Mesendoderm (in vitro differentiated cells): ENCODE results near the gene NEDD4L.
A peak's percentile ranks its signal among the peaks of the same experiment; 100 is the strongest.
"Not testable (repeated sequence)": the region's sequence is repeated elsewhere in the genome, so short reads cannot be mapped to it uniquely, and the experiment has no call there.

Experiments
- DNase-seq: peaks from one replicate; pipeline ENCODE4 v3.0.0; 2013
- H2AK5ac ChIP-seq: 2 replicates; pipeline ENCODE4 v1.6.1; 2013; ENCODE audit warnings: low read length, inconsistent platforms
- H2BK120ac ChIP-seq: 2 replicates; pipeline ENCODE4 v1.6.1; 2013; ENCODE audit warnings: low read depth, mild to moderate bottlenecking, low read length, moderate library complexity, mixed read lengths
- H2BK15ac ChIP-seq: replicated peaks from 2 replicates; pipeline ENCODE4 v1.6.1; 2013; ENCODE audit warnings: low read depth, mild to moderate bottlenecking, moderate library complexity
- H2BK5ac ChIP-seq: 2 replicates; pipeline ENCODE4 v1.6.1; 2013; ENCODE audit warnings: low read length, inconsistent platforms
- H3K18ac ChIP-seq: 2 replicates; pipeline ENCODE4 v1.6.1; 2013; ENCODE audit warnings: mild to moderate bottlenecking, low read length, mixed read lengths
- H3K23ac ChIP-seq: one replicate; pipeline ENCODE4 v1.6.1; 2013; ENCODE audit warnings: low read length
- H3K27ac ChIP-seq: 2 replicates; pipeline ENCODE4 v1.5.1; 2013; ENCODE audit warnings: low read depth, mild to moderate bottlenecking, inconsistent platforms, low read length, moderate library complexity
- H3K27me3 ChIP-seq: 2 replicates; pipeline ENCODE4 v1.6.1; 2013; ENCODE audit warnings: low read length, control low read depth, mild to moderate bottlenecking, inconsistent platforms; ENCODE audit not compliant: insufficient read depth, poor library complexity
- H3K36me3 ChIP-seq: 2 replicates; pipeline ENCODE4 v1.6.1; 2013; ENCODE audit warnings: low read length, inconsistent platforms; ENCODE audit not compliant: control insufficient read depth, insufficient read depth
- H3K4ac ChIP-seq: one replicate; pipeline ENCODE4 v1.6.1; 2013; ENCODE audit warnings: low read depth, mild to moderate bottlenecking, low read length, moderate library complexity
- H3K4me1 ChIP-seq: 2 replicates; pipeline ENCODE4 v1.6.1; 2013; ENCODE audit warnings: low read depth, low read length, inconsistent platforms; ENCODE audit not compliant: control insufficient read depth
- H3K4me2 ChIP-seq: 2 replicates; pipeline ENCODE4 v1.6.1; 2013; ENCODE audit warnings: low read length
- H3K4me3 ChIP-seq: 2 replicates; pipeline ENCODE4 v1.5.1; 2013; ENCODE audit warnings: mild to moderate bottlenecking, low read length
- H3K56ac ChIP-seq: one replicate; pipeline ENCODE4 v1.6.1; 2013; ENCODE audit warnings: low read length
- H3K79me1 ChIP-seq: 2 replicates; pipeline ENCODE4 v1.6.1; 2013; ENCODE audit warnings: low read length, inconsistent platforms
- H3K79me2 ChIP-seq: 2 replicates; pipeline ENCODE4 v1.6.1; 2013; ENCODE audit warnings: mild to moderate bottlenecking, low read length; ENCODE audit not compliant: control insufficient read depth, insufficient read depth
- H3K9ac ChIP-seq: 2 replicates; pipeline ENCODE4 v1.6.1; 2013; ENCODE audit warnings: low read length, inconsistent platforms
- H4K5ac ChIP-seq: one replicate; pipeline ENCODE4 v1.6.1; 2013; ENCODE audit warnings: low read length
- H4K8ac ChIP-seq: one replicate; pipeline ENCODE4 v1.6.1; 2013; ENCODE audit warnings: low read depth, mild to moderate bottlenecking, control low read depth, low read length, moderate library complexity
- WGBS: extraction: QIAGEN DNeasy Blood & Tissue Kit; methylation state at CpG from one replicate; pipeline ENCODE4 v1.1.7; 2013; ENCODE audit warnings: low lambda C conversion rate, missing lambda C conversion rate; ENCODE audit not compliant: insufficient coverage; ENCODE audit errors: extremely low coverage; 5-methylcytosine and 5-hydroxymethylcytosine counted together

The NEDD4L gene

DNA sequence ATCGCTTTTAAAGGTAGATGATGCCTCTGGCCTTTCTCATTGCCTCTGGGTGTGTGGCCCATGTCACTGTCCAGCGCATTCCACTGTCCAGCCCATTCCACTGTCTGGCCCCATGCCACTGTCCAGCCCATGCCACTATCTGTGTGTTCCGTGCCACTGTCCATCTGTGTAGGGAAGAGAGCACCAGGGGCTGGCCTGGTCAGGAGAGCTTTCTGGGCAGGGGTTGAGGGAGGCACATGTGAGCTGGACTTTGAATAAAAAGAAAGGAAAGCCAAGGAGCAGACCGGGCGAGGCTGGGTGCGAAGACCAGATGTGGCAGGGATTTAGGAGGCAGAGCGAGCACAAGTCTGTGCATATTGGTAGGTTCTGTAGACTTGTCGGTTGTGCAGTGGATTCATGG is 236.2 kb downstream of the NEDD4L start:
- H3K79me2 ChIP-seq, result peaks cover 7% of the 10 kb centered on the region
- H3K4ac ChIP-seq, result no peak overlapping the region
- no peaks in the 10 kb centered on the region for H3K4me1 ChIP-seq
- H3K27ac ChIP-seq, result no peak overlapping the region
- no peak overlapping the region for H2BK120ac ChIP-seq
- H3K18ac ChIP-seq, result no peak overlapping the region
- H3K4me3 ChIP-seq, result no peak overlapping the region
- H3K9ac ChIP-seq, result no peak overlapping the region
- no peak overlapping the region for H3K4me2 ChIP-seq
- DNase-seq, result no peak
- no CpG with 5 or more reads among the region's 8 CpGs for WGBS
- no peaks in the 10 kb centered on the region for H3K27me3 ChIP-seq
- no peak overlapping the region for H4K8ac ChIP-seq
- peaks cover 8% of the 10 kb centered on the region for H3K79me1 ChIP-seq
- H2BK15ac ChIP-seq, result no peak overlapping the region
- no peak overlapping the region for H4K5ac ChIP-seq
- no peak overlapping the region for H2AK5ac ChIP-seq
- no peaks in the 10 kb centered on the region for H3K36me3 ChIP-seq
- no peak overlapping the region for H2BK5ac ChIP-seq
- no peak overlapping the region for H3K23ac ChIP-seq
- H3K56ac ChIP-seq, result no peak overlapping the region

GRCh38 chr18:58282872-58283271 is 238.8 kb downstream of the NEDD4L start:
- not testable (repeated sequence) for H3K4me3 ChIP-seq, H2AK5ac ChIP-seq, H4K8ac ChIP-seq, H3K27ac ChIP-seq, H3K4ac ChIP-seq, H3K27me3 ChIP-seq, H2BK120ac ChIP-seq, H3K18ac ChIP-seq, H3K79me1 ChIP-seq, H3K9ac ChIP-seq, H2BK15ac ChIP-seq, H3K23ac ChIP-seq, H2BK5ac ChIP-seq, H3K56ac ChIP-seq, DNase-seq, H3K36me3 ChIP-seq, H3K4me1 ChIP-seq, H4K5ac ChIP-seq, H3K79me2 ChIP-seq, H3K4me2 ChIP-seq
- no CpG with 5 or more reads among the region's 11 CpGs for WGBS

DNA sequence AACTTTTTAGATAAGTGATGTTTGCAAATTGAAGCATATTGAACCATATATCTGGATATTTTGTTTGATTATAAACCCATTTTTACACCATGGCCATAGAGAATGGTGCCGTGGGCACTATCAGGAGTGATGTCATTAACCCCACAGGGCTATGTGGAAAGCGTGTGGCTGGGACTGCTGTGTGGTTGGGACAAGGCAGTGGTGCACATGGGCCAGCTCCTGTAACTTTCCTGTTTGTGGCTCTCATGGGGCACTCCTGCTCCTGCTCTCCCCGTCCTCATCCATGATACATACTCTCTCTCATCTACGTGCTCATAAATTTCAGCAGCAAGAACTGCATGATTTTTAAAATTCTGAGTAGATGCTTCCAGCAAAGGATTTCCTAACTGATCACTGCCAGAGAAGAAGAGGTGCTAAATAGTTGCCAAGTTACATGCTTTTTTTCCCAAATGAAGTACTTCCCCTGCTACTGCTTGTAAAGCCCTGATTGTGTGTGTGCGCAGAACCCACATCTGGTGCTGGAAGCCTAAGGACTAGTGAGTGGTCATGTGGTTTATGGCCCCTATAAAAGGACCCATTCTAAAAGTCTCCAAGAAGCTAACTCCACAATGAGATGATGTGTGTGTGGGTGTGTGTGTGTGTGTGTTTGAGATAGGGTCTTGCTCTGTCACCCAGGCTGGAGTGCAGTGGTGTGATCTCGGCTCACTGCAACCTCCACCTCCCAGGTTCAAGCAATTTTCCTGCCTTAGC is 240.8 kb downstream of the NEDD4L start:
- Histone ChIP-seq H3K23ac (no peak overlapping the region), H3K4me3 (no peak overlapping the region), H2AK5ac (no peak overlapping the region), H4K8ac (no peak overlapping the region), H3K79me1 (peaks cover 1% of the 10 kb centered on the region), H2BK5ac (no peak overlapping the region), H3K56ac (no peak overlapping the region), H4K5ac (no peak overlapping the region), H2BK120ac (no peak overlapping the region), H3K9ac (no peak overlapping the region), H3K4me2 (no peak overlapping the region), H2BK15ac (no peak overlapping the region), H3K18ac (no peak overlapping the region), H3K4me1 (peaks cover 4% of the 10 kb centered on the region), H3K36me3 (no peaks in the 10 kb centered on the region), H3K4ac (no peak overlapping the region), H3K27me3 (no peaks in the 10 kb centered on the region), H3K27ac (no peak overlapping the region), H3K79me2 (peaks cover 3% of the 10 kb centered on the region)
- peak; percentile 23 for DNase-seq
- no CpG with 5 or more reads among the region's 6 CpGs for WGBS

- H3K4me3 ChIP-seq, result no peak overlapping the region
- H3K4me1 ChIP-seq, result peaks cover 4% of the 10 kb centered on the region
- no peak overlapping the region for H3K27ac ChIP-seq
- H3K27me3 ChIP-seq, result no peaks in the 10 kb centered on the region
- H4K8ac ChIP-seq, result no peak overlapping the region
- peaks cover 1% of the 10 kb centered on the region for H3K79me1 ChIP-seq
- no peaks in the 10 kb centered on the region for H3K36me3 ChIP-seq
- no peak overlapping the region for H3K4ac ChIP-seq
- no peak overlapping the region for H3K4me2 ChIP-seq
- no peak overlapping the region for H3K23ac ChIP-seq
- no peak overlapping the region for H2AK5ac ChIP-seq
- H3K18ac ChIP-seq, result no peak overlapping the region
- H2BK15ac ChIP-seq, result no peak overlapping the region
- H3K56ac ChIP-seq, result no peak overlapping the region
- WGBS, result no CpG with 5 or more reads among the region's 4 CpGs
- DNase-seq, result no peak
- no peak overlapping the region for H2BK5ac ChIP-seq
- H3K9ac ChIP-seq, result no peak overlapping the region
- H3K79me2 ChIP-seq, result no peaks in the 10 kb centered on the region
- H2BK120ac ChIP-seq, result no peak overlapping the region
- H4K5ac ChIP-seq, result no peak overlapping the region
Measured at GRCh38 chr18:58285449-58286130, 241.6 kb downstream of the NEDD4L start.

- no peak overlapping the region for H3K4ac ChIP-seq
- WGBS, result no CpG with 5 or more reads among the region's 4 CpGs
- no peak overlapping the region for H3K56ac ChIP-seq
- H3K4me3 ChIP-seq, result no peak overlapping the region
- H3K4me1 ChIP-seq, result peaks cover 4% of the 10 kb centered on the region
- H3K27ac ChIP-seq, result no peak overlapping the region
- no peak for DNase-seq
- no peak overlapping the region for H2BK120ac ChIP-seq
- no peaks in the 10 kb centered on the region for H3K79me2 ChIP-seq
- H3K79me1 ChIP-seq, result peaks cover 1% of the 10 kb centered on the region
- no peak overlapping the region for H4K8ac ChIP-seq
- no peak overlapping the region for H3K23ac ChIP-seq
- no peaks in the 10 kb centered on the region for H3K27me3 ChIP-seq
- no peak overlapping the region for H3K9ac ChIP-seq
- no peak overlapping the region for H2AK5ac ChIP-seq
- no peak overlapping the region for H2BK15ac ChIP-seq
- no peak overlapping the region for H2BK5ac ChIP-seq
- no peak overlapping the region for H3K18ac ChIP-seq
- H3K4me2 ChIP-seq, result no peak overlapping the region
- H4K5ac ChIP-seq, result no peak overlapping the region
- H3K36me3 ChIP-seq, result no peaks in the 10 kb centered on the region
Measured at GRCh38 chr18:58286632-58287352, 242.8 kb downstream of the NEDD4L start.
